DND-41 (cell line): ENCODE data around the gene OR6S1.
A peak's percentile ranks its signal among the peaks of the same experiment; 100 is the strongest.

Source experiments
- ATAC-seq: fragments of 200-7000 bp; cut with Tn5 transposase; 3 replicates; pipeline ENCODE4 v1.9.1; 2021; ENCODE audit warnings: low read depth; ENCODE audit not compliant: insufficient read depth
- DNase-seq: peaks from one replicate; pipeline ENCODE4 v3.0.0-alpha.2; 2020
- H2AFZ ChIP-seq: 2 replicates; pipeline ENCODE4 v1.6.0; 2012; ENCODE audit warnings: low read depth, low read length
- H3K27ac ChIP-seq: 2 replicates; pipeline ENCODE4 v1.5.1; 2012; ENCODE audit warnings: low read length, inconsistent platforms
- H3K27me3 ChIP-seq: fragments of 200-600 bp; sonication (generic); 2 replicates; pipeline ENCODE4 v1.6.0; 2012; ENCODE audit warnings: low read length, mild to moderate bottlenecking, inconsistent platforms; ENCODE audit not compliant: insufficient read depth, poor library complexity
- H3K36me3 ChIP-seq: 2 replicates; pipeline ENCODE4 v1.5.1; 2012; ENCODE audit warnings: low read length, inconsistent platforms; ENCODE audit not compliant: insufficient read depth
- H3K4me1 ChIP-seq: 2 replicates; pipeline ENCODE4 v1.5.1; 2012; ENCODE audit warnings: mild to moderate bottlenecking, low read length; ENCODE audit not compliant: insufficient read depth
- H3K4me2 ChIP-seq: 2 replicates; pipeline ENCODE4 v1.6.0; 2012; ENCODE audit warnings: mild to moderate bottlenecking, moderate library complexity, low read length, inconsistent platforms; ENCODE audit not compliant: insufficient read depth
- H3K4me3 ChIP-seq, 2 experiments: fragments of 200-600 bp in 1 of 2; shearing (Covaris generic) in 1 of 2; 2 replicates each; pipeline ENCODE4 v1.5.1; 2012 to 2016; ENCODE audit warnings: inconsistent platforms in 2 of 2, low read length in 2 of 2, mild to moderate bottlenecking in 2 of 2, low read depth in 1 of 2, moderate library complexity in 1 of 2
- H3K79me2 ChIP-seq: 2 replicates; pipeline ENCODE4 v1.6.0; 2012; ENCODE audit warnings: low read length, inconsistent platforms; ENCODE audit not compliant: insufficient read depth
- H3K9ac ChIP-seq: 2 replicates; pipeline ENCODE4 v1.6.0; 2012; ENCODE audit warnings: low read depth, mild to moderate bottlenecking, inconsistent platforms, low read length, moderate library complexity
- H3K9me3 ChIP-seq: 2 replicates; pipeline ENCODE4 v1.5.1; 2012; ENCODE audit warnings: low read length, moderate library complexity, mild to moderate bottlenecking, inconsistent platforms; ENCODE audit not compliant: insufficient read depth, severe bottlenecking
- H4K20me1 ChIP-seq: 2 replicates; pipeline ENCODE4 v1.6.0; 2012; ENCODE audit warnings: low read length; ENCODE audit not compliant: insufficient read depth
- EZH2 ChIP-seq: IDR thresholded peaks from 3 replicates; pipeline ENCODE4 v1.6.1; 2012; ENCODE audit warnings: borderline replicate concordance, low read depth, mild to moderate bottlenecking, moderate library complexity, low read length, inconsistent platforms; ENCODE audit not compliant: severe bottlenecking
- TF ChIP-seq, protein P1 (sequence below): IDR thresholded peaks from 2 replicates; pipeline ENCODE4 v1.5.1; 2012; ENCODE audit warnings: borderline replicate concordance, low read length, moderate library complexity, mild to moderate bottlenecking; ENCODE audit not compliant: poor library complexity, severe bottlenecking; ENCODE audit errors: extremely low read depth

Gene OR6S1

GRCh38 chr14:20612403-20612802, 29.1 kb downstream of the OR6S1 start:
- TF ChIP-seq, protein P1, sequence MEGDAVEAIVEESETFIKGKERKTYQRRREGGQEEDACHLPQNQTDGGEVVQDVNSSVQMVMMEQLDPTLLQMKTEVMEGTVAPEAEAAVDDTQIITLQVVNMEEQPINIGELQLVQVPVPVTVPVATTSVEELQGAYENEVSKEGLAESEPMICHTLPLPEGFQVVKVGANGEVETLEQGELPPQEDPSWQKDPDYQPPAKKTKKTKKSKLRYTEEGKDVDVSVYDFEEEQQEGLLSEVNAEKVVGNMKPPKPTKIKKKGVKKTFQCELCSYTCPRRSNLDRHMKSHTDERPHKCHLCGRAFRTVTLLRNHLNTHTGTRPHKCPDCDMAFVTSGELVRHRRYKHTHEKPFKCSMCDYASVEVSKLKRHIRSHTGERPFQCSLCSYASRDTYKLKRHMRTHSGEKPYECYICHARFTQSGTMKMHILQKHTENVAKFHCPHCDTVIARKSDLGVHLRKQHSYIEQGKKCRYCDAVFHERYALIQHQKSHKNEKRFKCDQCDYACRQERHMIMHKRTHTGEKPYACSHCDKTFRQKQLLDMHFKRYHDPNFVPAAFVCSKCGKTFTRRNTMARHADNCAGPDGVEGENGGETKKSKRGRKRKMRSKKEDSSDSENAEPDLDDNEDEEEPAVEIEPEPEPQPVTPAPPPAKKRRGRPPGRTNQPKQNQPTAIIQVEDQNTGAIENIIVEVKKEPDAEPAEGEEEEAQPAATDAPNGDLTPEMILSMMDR: no peak
- TF ChIP-seq EZH2: no peak
- no peak for DNase-seq
- peaks cover 11% of the 10 kb centered on the region for H3K27me3 ChIP-seq
- no peak for ATAC-seq
- no peaks in the 10 kb centered on the region for H3K36me3 ChIP-seq
- no peak overlapping the region for H3K9ac ChIP-seq
- no peak overlapping the region for H3K4me3 ChIP-seq
- H3K4me2 ChIP-seq: peak overlapping the region; percentile 85
- H3K79me2 ChIP-seq: no peaks in the 10 kb centered on the region
- no peak overlapping the region for H3K27ac ChIP-seq
- no peaks in the 10 kb centered on the region for H3K9me3 ChIP-seq
- H3K4me1 ChIP-seq: peaks cover 62% of the 10 kb centered on the region
- no peaks in the 10 kb centered on the region for H4K20me1 ChIP-seq
- H2AFZ ChIP-seq: no peak overlapping the region

- Histone ChIP-seq H3K4me1 (peaks cover 62% of the 10 kb centered on the region), H3K4me2 (no peak overlapping the region), H4K20me1 (no peaks in the 10 kb centered on the region), H3K36me3 (no peaks in the 10 kb centered on the region), H3K27ac (no peak overlapping the region), H2AFZ (no peak overlapping the region), H3K79me2 (no peaks in the 10 kb centered on the region), H3K27me3 (peaks cover 11% of the 10 kb centered on the region), H3K9me3 (no peaks in the 10 kb centered on the region), H3K9ac (no peak overlapping the region), H3K4me3 (no peak overlapping the region)
- DNase-seq: no peak
- no peak for ATAC-seq
- TF ChIP-seq EZH2: no peak
- TF ChIP-seq, protein P1: no peak
Observed at GRCh38 chr14:20611277-20611676, 30.2 kb downstream of the OR6S1 start.

DNA sequence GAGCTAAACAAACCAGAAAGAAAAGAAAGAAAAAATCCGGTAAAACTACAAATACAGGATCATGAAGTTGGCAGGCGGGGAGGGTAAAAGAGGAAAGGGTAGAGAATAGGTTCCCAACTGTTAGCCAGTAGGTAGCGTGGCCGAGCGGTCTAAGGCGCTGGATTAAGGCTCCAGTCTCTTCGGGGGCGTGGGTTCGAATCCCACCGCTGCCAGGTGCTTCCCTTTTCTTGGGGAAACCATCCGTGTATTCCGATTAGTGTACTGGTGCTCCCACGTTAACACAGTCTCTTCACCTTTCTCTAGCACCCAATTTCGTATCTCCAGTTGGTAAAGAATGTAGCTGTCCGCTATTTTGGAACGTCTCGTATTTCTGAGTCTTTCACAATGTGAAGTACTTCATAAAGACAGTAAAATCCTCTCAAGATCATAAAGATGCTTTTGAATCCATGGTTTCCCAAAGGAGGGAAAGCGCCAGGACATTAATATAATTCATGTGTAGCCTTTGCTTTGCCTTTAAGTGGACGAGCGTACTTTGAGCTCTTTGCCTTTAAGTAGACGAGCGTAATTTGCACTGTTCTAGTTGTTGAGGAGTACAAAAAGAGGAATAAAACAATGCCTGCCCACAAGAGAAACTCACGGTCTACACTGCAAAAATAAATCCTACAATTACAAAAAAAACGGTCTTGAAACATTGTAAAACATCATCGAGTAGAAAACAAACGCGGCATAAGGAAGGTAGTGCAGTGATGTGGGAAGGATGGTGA, 31.3 kb downstream of the OR6S1 start:
- Histone ChIP-seq H3K9ac (peak overlapping the region; percentile 53), H4K20me1 (no peaks in the 10 kb centered on the region), H3K4me1 (peaks cover 62% of the 10 kb centered on the region), H3K36me3 (no peaks in the 10 kb centered on the region), H3K79me2 (no peaks in the 10 kb centered on the region), H3K9me3 (no peaks in the 10 kb centered on the region), H3K27ac (no peak overlapping the region), H3K4me2 (peak overlapping the region; percentile 88), H2AFZ (peak overlapping the region; percentile 80), H3K4me3 (peak overlapping the region; percentile 25 to 65; a peak in 3 of 4 replicates), H3K27me3 (peaks cover 11% of the 10 kb centered on the region)
- TF ChIP-seq, protein P1: no peak
- TF ChIP-seq EZH2: no peak
- ATAC-seq (peak; percentile 15; the same call in 2 of the 3 replicates), DNase-seq (peak; percentile 76)
